GM19372 (cell line): ENCODE results near the gene ALG6.

Source experiments
- ATAC-seq: cut with Tn5 transposase; IDR thresholded peaks from one replicate; pipeline ENCODE4 v1.9.1; 2021; ENCODE audit warnings: mild to moderate bottlenecking, low read depth, moderate library complexity; ENCODE audit not compliant: unreplicated experiment

Gene ALG6

DNA sequence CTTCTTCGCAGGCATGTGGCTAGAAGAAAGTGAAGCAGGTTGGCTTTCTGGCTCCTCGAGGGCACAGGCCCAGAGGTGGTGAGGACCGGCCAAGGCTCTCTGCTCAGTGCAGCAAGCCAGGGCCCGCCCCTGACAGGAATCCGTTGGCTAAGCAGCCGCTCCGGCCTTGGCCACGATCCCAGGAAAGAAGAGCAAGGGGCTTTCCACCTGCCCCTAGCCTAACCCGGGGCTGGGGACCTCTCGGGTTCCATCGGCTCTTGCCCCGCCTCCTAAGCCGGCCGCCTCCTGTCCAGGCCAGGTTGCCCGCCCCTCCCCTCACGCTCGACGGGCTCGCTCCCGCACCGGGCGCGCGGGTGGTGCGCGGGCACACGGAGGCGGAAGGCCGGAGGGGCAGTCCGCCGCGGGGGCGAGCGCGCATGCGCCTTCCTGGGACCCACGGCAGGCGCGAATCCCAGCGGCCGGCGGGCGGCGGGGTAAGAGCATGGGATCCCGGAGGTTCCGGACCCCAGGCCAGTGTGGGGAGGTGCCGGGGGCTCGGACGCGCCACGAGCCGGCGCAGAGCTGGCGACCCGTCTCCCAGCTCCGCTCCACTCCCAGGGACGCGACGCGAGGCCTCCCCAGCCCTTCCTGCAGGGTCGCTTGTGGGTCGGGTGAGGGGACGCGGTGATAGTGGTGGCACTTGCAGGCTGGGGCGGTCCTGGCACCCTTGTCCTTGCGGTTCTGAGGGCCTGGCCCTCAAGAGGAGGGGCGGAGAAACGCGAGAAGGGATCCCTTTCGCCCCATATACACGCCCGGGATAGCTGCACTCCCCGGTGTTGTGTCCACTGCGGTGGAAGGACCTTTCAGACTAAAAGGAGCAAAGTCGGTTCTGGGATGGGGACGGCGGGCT is at the start of gene ALG6:
Gene ALG6, plus strand, starts transcription at position 413 of the 889 bp plus-strand sequence. CDS start 3,351 bp downstream, outside the sequence.
- peak; percentile 94 for ATAC-seq

DNA sequence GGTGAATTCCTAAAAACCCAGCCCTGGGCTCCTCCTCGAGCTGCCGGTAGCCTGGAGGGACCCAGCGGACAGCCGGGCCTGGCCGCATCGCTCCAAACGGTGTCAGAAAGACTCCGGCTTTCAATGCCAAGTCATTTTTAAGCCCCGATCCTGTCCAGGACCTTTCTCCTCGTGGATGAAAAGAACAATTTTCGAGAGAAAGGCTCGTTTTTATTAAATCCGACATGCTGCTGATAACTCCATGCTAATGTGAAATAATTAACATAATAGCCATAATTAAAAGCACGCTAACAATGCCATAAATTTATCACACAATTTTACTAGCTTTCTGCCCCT is 49.6 kb upstream of the ALG6 start:
- ATAC-seq, result no peak

DNA sequence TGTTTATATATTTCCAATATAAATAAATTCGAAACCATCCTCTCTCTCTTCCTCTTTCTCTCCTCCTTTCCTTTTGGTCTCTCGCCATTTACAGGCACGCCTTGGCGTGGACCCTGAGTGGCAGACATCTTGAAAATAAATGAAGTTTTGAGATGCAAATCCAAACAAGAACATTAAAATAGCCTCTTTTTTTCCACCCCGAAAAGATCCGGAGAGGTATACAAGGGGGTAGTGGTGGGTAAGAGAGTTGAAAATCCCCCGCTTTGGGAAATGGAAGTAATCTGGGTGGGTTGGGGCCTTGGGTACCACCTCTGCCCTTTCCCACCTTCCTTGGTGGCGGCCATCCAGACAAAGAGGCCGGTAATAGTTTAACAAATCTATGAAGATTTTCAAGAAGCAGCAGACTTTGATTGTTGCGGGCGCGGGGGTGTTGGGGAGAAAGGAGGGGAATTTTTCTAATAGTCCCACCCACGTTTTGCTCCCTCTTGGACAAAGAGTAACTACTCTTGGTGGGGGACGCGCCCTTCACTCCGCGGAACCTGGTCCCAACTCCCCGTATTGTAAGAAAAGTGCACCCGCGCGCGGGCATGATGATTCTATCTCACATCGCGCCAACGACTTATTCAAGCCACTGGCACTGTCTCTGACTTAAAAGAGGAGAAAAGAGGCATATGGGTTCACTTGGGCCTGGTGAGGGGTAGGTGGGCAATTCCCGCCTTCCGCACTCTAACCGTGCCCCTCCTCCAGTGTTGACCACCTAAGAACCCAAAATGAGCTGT is 49.0 kb upstream of the ALG6 start:
- ATAC-seq, result no peak

DNA sequence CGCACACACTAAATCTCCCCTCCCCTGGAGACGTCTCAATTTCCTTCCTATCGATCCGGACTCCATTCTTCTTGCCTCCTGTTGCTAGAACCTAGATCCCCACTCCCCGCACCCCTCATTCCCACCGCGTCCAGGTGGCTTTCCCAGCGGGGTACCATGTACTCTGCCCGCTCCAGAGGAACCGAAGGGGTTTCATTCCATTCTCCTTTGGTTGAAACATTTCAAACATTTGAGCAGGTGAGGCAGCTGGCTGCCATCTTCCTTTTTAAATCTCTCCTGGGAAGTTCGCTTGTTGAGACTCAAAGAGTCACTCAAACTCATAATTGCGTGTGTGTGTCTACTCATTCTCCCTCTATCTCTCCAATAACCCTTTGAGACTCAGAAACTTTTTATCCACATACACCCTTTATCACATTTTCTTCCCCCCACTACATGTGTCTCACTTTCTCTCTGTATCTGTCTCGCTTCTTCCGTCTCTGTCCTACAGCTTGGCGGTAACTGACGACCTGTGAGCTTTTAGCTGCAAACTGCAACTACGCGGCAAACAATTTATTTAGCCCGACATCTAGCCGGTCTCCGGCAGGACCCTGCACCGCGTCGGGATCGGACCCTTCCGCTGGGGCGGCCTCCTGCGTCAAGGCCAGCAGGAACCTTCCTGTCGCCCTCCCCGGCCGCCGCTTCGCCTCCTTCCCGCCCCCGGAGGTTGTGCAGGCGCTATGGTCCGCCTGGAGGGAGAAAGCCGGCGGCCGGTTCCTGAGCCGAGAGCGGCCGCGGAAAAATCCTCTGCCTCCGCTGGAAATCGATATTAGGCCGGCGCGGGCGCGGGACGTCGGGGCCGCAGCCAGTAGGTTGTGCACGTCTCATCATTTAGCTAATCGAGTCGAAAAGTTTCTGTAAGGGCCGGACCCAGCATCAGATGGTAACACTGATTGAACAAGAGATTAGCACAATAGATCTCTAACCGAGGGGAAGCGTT is 48.1 kb upstream of the ALG6 start:
- no peak for ATAC-seq

DNA sequence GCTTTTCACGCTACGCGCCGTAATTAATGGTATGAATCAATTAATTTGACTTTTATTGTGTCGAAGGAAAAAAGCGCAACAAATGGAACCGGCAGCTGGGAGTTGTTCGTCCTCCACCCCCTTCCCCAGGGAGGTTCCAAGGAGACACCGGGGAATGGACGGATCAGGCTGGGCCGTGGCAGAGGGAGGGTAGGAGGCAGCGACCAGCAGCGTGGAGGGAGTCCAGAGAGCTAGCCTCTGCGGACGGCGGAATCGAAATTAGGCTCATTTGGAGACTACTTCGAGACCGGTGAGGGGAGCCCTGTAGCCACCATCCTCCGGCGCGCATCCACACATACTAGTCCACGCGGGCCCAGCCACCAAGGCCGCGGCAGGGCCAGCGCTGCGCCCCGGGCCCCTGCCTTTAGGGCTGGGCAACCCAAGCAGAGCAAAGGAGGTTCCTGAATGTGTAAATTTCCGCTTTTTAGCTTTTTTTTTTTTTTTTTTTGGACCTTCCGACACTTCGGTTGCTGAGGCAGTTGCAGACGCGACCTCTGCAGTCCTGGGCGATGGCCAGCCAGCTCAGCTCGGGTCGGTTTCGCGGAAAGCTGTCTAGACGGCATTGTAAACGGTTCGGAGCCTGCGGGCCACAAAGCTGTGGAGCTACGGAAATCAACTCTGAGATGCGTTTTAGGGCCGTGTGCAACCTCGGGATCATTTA is 47.3 kb upstream of the ALG6 start:
- no peak for ATAC-seq

DNA sequence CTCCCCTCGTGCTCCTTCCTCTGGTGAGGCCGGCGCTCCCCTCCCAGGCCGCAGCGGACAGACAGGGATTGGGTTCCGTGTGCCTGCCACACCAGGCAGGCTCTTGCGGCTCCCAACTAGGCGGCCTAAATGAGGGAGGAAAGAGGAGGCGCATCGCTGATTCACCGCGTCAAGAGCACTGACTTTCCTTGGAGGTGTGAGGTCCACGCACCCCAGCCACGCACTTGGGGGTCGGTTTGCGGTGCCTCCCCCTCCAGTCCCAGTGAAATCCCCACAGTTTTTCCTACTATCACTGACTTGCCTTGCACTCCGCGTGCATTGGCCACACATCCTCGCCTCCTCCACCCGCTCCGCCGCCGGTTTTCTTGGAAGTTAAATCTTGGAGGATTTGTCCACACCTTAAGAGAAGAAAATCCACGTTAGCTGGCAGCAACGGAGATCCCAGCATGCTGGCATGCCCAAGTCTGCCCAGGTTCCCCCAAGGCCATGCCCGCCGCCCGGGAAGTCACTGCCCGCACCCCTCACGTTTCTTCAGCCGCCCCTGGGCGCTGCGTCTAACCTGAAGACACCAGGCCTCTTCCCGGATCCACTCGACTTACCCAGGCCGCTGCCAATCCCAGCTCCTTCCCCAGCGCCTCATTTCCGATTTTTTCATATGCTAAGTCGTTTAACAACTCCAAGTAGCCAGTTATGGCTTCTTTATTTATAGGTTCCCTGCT is 46.2 kb upstream of the ALG6 start:
- ATAC-seq, result no peak

DNA sequence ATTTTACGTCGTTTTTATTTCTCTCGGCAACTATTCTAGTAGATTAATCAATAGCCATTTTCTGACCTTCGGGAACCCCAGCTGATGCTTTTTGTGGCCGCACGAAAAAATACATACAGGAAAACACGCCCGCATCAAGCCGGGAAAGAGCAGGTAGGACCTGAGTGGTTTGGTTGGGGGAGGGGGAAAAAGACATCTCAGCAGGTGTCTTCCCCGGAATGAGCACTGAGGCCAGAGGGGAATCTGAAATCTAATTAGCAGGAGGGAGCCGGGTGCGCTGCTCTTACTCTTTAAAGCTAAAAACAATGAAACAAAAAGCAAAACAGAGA is 45.7 kb upstream of the ALG6 start:
- ATAC-seq, result no peak

DNA sequence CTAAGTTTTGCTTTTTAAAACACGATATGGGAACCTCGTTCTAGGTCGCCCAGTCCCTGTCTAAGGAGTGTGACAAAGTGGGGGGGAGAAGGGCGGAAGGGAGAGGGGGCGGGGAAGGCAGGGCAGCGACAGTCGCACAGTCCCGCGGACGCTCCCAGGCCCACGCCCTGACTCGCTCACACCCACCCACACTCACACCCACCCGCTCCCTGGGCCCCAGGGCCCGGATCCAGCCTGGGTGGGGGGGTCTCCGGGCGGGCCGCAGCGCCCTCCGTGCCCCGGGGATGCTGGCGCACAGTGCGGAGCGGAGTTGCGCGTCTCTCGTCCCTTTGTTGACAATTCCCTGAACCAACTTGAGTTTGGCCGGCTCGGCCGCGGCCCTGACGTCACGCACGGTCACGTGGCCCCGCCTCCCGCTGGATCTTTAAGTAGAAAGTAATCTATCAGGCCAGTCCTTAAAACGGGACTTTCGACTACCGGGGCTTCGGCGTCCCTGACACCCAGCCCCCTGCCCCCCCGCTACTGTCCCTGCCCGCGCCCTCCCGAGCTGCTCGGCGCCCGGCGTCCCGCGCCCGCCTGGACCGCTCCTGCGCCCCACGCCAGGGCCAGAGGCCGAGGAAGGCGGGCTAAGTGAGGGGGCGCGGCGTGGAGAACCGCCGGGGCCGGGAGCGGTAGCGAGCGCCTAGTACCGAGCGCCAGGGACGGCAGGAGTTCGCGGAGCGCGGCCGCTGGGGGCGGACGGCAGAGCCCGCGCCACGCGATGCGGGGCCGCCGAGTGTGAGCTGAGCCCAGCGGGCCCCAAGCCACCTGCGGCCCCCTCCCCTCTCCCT is 45.1 kb upstream of the ALG6 start, which contains the start of gene FOXD3:
Gene FOXD3, plus strand, starts transcription at position 454 of the 830 bp plus-strand sequence. CDS start 492 bp downstream, outside the sequence.
- ATAC-seq, result no peak

DNA sequence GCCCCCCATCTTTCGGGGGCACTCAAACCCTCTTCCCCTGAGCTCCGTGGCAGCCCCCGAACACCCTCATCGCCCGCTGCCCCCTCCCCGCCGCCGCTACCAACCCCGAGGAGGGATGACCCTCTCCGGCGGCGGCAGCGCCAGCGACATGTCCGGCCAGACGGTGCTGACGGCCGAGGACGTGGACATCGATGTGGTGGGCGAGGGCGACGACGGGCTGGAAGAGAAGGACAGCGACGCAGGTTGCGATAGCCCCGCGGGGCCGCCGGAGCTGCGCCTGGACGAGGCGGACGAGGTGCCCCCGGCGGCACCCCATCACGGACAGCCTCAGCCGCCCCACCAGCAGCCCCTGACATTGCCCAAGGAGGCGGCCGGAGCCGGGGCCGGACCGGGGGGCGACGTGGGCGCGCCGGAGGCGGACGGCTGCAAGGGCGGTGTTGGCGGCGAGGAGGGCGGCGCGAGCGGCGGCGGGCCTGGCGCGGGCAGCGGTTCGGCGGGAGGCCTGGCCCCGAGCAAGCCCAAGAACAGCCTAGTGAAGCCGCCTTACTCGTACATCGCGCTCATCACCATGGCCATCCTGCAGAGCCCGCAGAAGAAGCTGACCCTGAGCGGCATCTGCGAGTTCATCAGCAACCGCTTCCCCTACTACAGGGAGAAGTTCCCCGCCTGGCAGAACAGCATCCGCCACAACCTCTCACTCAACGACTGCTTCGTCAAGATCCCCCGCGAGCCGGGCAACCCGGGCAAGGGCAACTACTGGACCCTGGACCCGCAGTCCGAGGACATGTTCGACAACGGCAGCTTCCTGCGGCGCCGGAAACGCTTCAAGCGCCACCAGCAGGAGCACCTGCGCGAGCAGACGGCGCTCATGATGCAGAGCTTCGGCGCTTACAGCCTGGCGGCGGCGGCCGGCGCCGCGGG is 44.2 kb upstream of the ALG6 start:
- no peak for ATAC-seq

DNA sequence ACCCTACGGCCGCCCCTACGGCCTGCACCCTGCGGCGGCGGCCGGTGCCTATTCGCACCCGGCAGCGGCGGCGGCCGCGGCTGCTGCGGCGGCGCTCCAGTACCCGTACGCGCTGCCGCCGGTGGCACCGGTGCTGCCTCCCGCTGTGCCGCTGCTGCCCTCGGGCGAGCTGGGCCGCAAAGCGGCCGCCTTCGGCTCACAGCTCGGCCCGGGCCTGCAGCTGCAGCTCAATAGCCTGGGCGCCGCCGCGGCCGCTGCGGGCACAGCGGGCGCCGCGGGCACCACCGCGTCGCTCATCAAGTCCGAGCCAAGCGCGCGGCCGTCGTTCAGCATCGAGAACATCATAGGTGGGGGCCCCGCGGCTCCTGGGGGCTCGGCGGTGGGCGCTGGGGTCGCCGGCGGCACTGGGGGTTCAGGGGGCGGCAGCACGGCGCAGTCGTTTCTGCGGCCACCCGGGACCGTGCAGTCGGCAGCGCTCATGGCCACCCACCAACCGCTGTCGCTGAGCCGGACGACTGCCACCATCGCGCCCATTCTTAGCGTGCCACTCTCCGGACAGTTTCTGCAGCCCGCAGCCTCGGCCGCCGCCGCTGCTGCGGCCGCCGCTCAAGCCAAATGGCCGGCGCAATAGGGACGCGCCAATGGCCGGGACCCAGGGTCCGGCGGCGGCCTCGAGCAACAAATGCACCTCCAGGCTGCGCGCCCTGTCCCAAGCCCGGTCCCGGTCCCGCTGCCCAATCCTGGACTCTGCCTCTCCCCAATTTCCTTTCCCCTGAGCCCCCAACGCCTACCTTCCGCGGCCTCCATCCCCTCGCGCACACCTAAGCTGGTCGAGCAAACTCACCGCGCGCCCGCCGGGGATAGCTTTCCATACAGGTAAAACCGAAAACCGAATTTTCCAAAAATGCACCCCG is 43.3 kb upstream of the ALG6 start:
- no peak for ATAC-seq

DNA sequence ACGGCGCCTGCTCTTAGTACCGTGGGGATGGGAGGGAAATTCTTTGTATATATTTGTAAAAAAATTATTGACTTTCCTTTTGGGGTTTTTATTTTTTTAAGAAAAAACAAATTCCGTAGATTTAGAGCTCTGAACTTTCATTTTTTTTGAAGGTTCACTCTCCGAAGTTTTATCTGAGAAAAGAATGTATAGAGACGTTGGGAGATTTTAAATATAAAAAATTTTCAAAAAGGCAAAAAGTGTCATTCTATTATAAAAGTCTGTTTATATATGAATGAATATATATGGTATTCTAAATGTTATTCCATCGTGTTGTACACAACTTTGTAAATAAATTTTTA is 42.7 kb upstream of the ALG6 start:
- ATAC-seq, result no peak

DNA sequence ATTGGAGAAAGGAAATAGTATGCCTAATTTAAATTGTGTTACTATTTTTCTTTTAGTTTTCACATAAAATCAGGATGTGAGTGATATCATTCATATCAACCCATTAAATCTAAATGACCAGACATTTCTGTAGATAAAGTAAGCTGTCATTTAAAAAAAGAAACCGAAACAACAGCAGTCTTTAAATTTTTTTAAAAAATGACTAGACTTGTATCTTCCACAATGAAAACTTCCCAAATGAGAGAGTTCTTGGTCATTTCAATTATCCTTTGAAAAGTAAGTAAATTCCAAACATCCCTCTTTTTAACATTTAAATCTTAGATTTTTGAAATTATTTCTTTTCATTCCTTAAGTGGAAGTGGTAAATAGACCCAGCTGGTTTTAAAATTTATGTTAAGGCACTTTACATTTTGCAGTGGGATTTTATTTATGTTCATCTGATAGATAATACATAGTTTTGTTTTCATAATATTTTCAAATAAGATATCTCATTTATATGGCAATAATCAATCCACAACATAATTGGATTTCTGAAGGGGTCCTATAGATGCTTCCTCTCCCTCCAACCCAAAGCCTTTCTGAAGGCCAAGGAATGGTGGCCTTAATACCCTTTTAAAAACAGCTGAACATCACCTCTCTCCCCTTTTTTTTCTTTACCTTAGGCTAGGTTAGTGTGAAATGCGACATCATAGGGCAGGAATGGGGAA is 42.0 kb upstream of the ALG6 start:
- ATAC-seq, result no peak

DNA sequence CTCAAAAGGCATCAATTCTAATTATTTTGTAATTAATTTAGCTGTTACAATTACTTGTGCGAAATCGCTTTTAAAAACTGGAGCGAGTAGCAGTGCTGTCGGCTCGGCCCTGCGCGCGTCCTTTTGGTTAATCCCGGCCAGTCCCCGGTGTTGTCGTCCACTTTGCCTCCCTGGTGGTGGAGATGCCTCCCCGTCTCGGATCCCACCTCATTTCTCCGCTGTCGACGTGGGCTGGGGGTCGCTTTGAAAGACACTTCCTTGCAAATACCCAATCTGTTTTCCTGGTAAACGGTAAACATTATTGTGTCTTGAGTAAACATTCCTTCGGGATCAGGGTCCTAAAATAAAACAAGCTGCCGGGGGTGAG is 41.3 kb upstream of the ALG6 start:
- no peak for ATAC-seq

DNA sequence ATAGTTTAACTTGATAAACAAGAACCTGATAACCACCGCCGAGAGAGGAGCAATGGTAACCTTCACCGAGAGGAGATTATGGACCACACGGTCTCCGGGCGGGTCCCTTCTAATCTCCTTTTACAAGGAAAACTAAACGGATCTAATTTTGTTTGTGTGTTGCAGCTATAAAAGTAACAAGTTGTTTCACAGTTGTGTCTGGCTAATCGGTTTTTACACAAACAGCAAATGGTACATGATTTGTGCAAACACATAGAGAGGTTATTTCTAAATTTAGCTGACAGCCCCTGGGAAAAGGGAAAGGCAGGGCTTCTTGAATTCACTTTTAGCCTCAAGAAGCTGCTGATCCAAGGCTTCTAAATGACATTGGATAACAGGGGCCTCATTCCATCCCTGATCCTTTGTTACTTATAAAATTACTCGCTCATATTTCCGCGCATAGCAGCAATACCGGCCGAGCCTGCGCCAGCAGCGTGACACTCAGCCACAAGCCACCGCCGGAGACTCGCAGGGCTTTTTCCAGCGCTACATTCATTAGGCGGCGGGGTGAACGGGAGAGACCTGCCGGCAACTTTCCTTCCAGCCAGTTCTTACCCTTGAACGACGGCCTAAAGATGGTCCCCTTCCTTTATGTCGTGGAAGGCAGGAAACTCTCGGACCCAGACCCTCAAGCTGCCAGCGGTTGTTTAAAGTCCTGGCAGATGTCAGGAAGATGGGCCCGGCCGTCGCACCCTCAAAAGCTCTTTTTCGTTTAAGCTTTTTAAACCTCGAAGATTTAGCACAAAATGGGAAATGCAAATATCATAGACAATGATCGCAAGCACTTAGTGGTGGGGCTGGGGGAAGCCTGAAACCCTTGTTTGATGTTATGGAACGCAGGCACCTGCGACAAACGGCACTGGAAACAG is 40.7 kb upstream of the ALG6 start:
- ATAC-seq, result no peak

DNA sequence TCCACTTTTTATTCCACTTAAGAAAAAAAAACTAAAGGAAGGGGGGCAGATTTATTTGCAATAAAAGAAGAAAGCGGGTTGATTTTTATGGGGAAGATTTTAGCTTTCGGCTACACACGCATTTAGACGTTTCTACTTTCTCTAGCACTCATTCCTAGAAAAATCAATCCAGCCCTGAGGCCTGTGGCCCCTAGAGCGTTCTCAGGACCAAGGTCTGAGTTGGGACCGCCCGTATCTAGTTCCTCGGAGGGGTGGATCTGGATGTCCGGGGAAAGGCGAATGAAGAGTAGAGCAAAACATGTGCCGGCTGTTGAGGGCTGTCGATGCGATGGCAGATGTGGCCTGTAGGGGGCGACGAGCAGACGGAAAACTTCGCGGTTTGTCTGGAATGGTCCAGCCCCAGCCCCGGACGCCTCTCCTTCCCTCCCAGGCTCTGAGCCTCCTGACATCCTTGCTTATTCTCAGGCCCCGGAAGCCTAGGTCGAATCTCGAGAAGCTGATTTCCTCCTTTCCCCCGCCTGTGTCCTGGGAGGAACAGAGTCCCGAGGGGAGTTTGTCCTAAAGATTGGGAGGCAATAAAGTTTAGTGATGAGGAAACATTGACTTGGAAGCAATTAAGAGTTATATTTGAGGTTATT is 39.9 kb upstream of the ALG6 start:
- ATAC-seq, result peak; percentile 52
